ENCODE results near the gene ZNF654. TPM values are rescaled to one million over a fixed set of nuclear protein-coding genes. Genes with fewer than 3 reads are reported as not detected.

The ZNF654 gene
- total and polyA plus RNA-seq, 2 experiments from 2014 or later: 6.2 to 7.5 TPM

DNA sequence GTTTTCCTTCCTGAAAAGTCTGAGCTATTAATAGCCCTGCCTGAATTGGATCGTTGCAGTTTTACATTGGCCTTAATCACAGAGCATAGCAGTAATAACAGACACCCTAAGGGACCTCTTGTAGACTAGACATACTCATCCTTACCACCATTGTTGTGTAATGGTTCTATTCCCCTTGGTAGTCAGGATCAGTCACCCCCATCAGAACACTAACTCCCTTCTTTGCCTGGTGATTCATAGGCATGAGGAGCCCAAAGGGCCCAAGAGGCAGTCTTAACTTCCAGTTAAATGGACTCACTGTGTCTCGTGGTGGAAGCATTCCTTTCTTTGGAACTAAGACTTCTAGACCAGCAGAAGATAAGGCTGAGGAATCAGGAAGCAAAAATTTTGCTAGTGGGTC, 20.5 kb upstream of the ZNF654 start:
- DNase-seq (ENCODE audit: low spot score) (no peak), ATAC-seq (no peak)
- no peaks in the 10 kb centered on the region for H3F3A ChIP-seq (replicated peaks; ENCODE audit: low read depth)
- no peak for TF ChIP-seq ZNF331 (CRISPR knock-in tag; IDR thresholded peaks at IDR 0.05; ENCODE audit: low read depth)
- no peak for TF ChIP-seq STAT1 (IDR thresholded peaks at IDR 0.05; ENCODE audit: unreplicated experiment)
- TF ChIP-seq POLR2AphosphoS5 (IDR thresholded peaks at IDR 0.05; ENCODE audit: low read depth): no peak
- no peak for TF ChIP-seq CREB1 (CRISPR knock-in tag; IDR thresholded peaks at IDR 0.05; ENCODE audit: low read depth)
- TF ChIP-seq, protein P1, sequence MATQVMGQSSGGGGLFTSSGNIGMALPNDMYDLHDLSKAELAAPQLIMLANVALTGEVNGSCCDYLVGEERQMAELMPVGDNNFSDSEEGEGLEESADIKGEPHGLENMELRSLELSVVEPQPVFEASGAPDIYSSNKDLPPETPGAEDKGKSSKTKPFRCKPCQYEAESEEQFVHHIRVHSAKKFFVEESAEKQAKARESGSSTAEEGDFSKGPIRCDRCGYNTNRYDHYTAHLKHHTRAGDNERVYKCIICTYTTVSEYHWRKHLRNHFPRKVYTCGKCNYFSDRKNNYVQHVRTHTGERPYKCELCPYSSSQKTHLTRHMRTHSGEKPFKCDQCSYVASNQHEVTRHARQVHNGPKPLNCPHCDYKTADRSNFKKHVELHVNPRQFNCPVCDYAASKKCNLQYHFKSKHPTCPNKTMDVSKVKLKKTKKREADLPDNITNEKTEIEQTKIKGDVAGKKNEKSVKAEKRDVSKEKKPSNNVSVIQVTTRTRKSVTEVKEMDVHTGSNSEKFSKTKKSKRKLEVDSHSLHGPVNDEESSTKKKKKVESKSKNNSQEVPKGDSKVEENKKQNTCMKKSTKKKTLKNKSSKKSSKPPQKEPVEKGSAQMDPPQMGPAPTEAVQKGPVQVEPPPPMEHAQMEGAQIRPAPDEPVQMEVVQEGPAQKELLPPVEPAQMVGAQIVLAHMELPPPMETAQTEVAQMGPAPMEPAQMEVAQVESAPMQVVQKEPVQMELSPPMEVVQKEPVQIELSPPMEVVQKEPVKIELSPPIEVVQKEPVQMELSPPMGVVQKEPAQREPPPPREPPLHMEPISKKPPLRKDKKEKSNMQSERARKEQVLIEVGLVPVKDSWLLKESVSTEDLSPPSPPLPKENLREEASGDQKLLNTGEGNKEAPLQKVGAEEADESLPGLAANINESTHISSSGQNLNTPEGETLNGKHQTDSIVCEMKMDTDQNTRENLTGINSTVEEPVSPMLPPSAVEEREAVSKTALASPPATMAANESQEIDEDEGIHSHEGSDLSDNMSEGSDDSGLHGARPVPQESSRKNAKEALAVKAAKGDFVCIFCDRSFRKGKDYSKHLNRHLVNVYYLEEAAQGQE (IDR thresholded peaks at IDR 0.05; ENCODE audit: unreplicated experiment): no peak
- TF ChIP-seq ETS1 (IDR thresholded peaks at IDR 0.05): no peak
- TF ChIP-seq NANOG (IDR thresholded peaks at IDR 0.05; ENCODE audit: borderline replicate concordance): no peak
- TF ChIP-seq EZH2phosphoT487 (IDR thresholded peaks at IDR 0.05; ENCODE audit: unreplicated experiment): no peak
- no peak for TF ChIP-seq CTCF (conservative IDR thresholded peaks at IDR 0.05; ENCODE audit: low read depth in 2 of 2)
- TF ChIP-seq EZH2 (IDR thresholded peaks at IDR 0.05; ENCODE audit: low read depth, unreplicated experiment): no peak
- TF ChIP-seq, protein P2, sequence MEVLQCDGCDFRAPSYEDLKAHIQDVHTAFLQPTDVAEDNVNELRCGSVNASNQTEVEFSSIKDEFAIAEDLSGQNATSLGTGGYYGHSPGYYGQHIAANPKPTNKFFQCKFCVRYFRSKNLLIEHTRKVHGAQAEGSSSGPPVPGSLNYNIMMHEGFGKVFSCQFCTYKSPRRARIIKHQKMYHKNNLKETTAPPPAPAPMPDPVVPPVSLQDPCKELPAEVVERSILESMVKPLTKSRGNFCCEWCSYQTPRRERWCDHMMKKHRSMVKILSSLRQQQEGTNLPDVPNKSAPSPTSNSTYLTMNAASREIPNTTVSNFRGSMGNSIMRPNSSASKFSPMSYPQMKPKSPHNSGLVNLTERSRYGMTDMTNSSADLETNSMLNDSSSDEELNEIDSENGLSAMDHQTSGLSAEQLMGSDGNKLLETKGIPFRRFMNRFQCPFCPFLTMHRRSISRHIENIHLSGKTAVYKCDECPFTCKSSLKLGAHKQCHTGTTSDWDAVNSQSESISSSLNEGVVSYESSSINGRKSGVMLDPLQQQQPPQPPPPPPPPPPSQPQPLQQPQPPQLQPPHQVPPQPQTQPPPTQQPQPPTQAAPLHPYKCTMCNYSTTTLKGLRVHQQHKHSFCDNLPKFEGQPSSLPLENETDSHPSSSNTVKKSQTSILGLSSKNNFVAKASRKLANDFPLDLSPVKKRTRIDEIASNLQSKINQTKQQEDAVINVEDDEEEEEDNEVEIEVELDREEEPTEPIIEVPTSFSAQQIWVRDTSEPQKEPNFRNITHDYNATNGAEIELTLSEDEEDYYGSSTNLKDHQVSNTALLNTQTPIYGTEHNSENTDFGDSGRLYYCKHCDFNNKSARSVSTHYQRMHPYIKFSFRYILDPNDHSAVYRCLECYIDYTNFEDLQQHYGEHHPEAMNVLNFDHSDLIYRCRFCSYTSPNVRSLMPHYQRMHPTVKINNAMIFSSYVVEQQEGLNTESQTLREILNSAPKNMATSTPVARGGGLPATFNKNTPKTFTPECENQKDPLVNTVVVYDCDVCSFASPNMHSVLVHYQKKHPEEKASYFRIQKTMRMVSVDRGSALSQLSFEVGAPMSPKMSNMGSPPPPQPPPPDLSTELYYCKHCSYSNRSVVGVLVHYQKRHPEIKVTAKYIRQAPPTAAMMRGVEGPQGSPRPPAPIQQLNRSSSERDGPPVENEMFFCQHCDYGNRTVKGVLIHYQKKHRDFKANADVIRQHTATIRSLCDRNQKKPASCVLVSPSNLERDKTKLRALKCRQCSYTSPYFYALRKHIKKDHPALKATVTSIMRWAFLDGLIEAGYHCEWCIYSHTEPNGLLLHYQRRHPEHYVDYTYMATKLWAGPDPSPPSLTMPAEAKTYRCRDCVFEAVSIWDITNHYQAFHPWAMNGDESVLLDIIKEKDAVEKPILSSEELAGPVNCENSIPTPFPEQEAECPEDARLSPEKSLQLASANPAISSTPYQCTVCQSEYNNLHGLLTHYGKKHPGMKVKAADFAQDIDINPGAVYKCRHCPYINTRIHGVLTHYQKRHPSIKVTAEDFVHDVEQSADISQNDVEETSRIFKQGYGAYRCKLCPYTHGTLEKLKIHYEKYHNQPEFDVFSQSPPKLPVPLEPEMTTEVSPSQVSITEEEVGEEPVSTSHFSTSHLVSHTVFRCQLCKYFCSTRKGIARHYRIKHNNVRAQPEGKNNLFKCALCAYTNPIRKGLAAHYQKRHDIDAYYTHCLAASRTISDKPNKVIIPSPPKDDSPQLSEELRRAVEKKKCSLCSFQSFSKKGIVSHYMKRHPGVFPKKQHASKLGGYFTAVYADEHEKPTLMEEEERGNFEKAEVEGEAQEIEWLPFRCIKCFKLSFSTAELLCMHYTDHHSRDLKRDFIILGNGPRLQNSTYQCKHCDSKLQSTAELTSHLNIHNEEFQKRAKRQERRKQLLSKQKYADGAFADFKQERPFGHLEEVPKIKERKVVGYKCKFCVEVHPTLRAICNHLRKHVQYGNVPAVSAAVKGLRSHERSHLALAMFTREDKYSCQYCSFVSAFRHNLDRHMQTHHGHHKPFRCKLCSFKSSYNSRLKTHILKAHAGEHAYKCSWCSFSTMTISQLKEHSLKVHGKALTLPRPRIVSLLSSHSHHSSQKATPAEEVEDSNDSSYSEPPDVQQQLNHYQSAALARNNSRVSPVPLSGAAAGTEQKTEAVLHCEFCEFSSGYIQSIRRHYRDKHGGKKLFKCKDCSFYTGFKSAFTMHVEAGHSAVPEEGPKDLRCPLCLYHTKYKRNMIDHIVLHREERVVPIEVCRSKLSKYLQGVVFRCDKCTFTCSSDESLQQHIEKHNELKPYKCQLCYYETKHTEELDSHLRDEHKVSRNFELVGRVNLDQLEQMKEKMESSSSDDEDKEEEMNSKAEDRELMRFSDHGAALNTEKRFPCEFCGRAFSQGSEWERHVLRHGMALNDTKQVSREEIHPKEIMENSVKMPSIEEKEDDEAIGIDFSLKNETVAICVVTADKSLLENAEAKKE (CRISPR knock-in tag; IDR thresholded peaks at IDR 0.05): no peak
- no peak for TF ChIP-seq JUNB (IDR thresholded peaks at IDR 0.05; ENCODE audit: unreplicated experiment)
- TF ChIP-seq ZNF114 (CRISPR knock-in tag; IDR thresholded peaks at IDR 0.05): no peak
- no peaks in the 10 kb centered on the region for H3K79me2 ChIP-seq (replicated peaks; ENCODE audit: insufficient read depth)
- H2AFZ ChIP-seq: no peak overlapping the region
- Mint-ChIP-seq H3K4me1 (no peaks in the 10 kb centered on the region), H3K27ac (no peak overlapping the region), H3K27me3 (ENCODE audit: insufficient read depth, low read depth, poor library complexity) (no peaks in the 10 kb centered on the region), H3K9me3 (no peaks in the 10 kb centered on the region), H3K4me3 (no peak overlapping the region), H3K36me3 (ENCODE audit: low read depth) (no peaks in the 10 kb centered on the region)
- no peaks in the 10 kb centered on the region for H4K20me1 ChIP-seq (replicated peaks; ENCODE audit: insufficient read depth)
- H3K4me1 ChIP-seq (ENCODE audit: insufficient read depth): no peaks in the 10 kb centered on the region
- no peak overlapping the region for H3K27ac ChIP-seq (ENCODE audit: low read depth)
- no peak overlapping the region for H3K4me3 ChIP-seq
- H3K36me3 ChIP-seq (ENCODE audit: insufficient read depth): no peaks in the 10 kb centered on the region
- H3K4me2 ChIP-seq: no peak overlapping the region
- H3K9me2 ChIP-seq (ENCODE audit: insufficient read depth): peaks cover 19% of the 10 kb centered on the region
- no peaks in the 10 kb centered on the region for H3K27me3 ChIP-seq (ENCODE audit: insufficient read depth)
